ENCODE data around the gene TMEM263. TPM values are rescaled to one million over a fixed set of nuclear protein-coding genes. Genes with fewer than 3 reads are reported as not detected.

The TMEM263 gene
- polyA plus RNA-seq (2013), result 36.5 TPM

GRCh38 chr12:106955377-106956047 lies at the start of gene TMEM263:
Gene TMEM263, plus strand, starts transcription at chr12:106955907. Its CDS starts 11,210 bp downstream, at chr12:106967117.
- CTCF ChIA-PET, result interaction anchor here (0.8 to 1.2 kb wide), 2 partner anchors 9 to 36 kb away, joined by 3 read pairs; no protein-coding TSS in a partner anchor
- POLR2A ChIA-PET, result interaction anchor here (0.7 to 0.9 kb wide), 2 partner anchors 20 to 138 kb away, joined by 3 read pairs; partner anchors contain the start of gene CRY1
- peak; percentile 95 to 98 (median 97) for DNase-seq

GRCh38 chr12:106906715-106907114 lies 49.0 kb upstream of the TMEM263 start:
- peaks cover 0 to 3% (median 2%) of the 10 kb centered on the region in 4 experiments for H3K4me1 ChIP-seq (ENCODE audit: control extremely low read depth in 1 of 4, control insufficient read depth in 4 of 4, insufficient read depth in 4 of 4, low read length in 3 of 4)
- peaks cover 0 to 5% (median 2%) of the 10 kb centered on the region in 5 experiments for H3K9me3 ChIP-seq (ENCODE audit: control extremely low read depth in 1 of 5, control insufficient read depth in 4 of 5, insufficient read depth in 2 of 5, low read depth in 1 of 5, low read length in 4 of 5)
- POLR2A ChIA-PET, result no interaction called here
- H3K27me3 ChIP-seq (replicated peaks in 2 of 5; ENCODE audit: control insufficient read depth in 4 of 5, insufficient read depth in 5 of 5, low read length in 4 of 5), result peaks cover 19 to 94% (median 52%) of the 10 kb centered on the region in 5 experiments
- 60% methylated on average over 1 of the region's 2 CpGs for WGBS (ENCODE audit: insufficient coverage)
- H3K4me3 ChIP-seq (ENCODE audit: control insufficient read depth in 1 of 7, extremely low read depth in 1 of 7, insufficient read depth in 4 of 7, low read depth in 2 of 7, low read length in 6 of 7), result no peak overlapping the region
- CTCF ChIA-PET, result interaction anchor here (0.7 to 1.1 kb wide), 2 partner anchors 12 to 33 kb away, joined by 3 to 6 read pairs; no protein-coding TSS in a partner anchor
- H3K27ac ChIP-seq (ENCODE audit: insufficient read depth in 1 of 2, low read depth in 1 of 2, low read length in 2 of 2, poor library complexity in 1 of 2, severe bottlenecking in 2 of 2), result no peak overlapping the region
- no peak for DNase-seq
- no peaks in the 10 kb centered on the region for H3K36me3 ChIP-seq (ENCODE audit: control insufficient read depth in 4 of 4, insufficient read depth in 4 of 4, low read length in 3 of 4)

More at GRCh38 chr12:106955377-106956047, at the start of gene TMEM263:
- peak within 1 kb of the TSS; percentile 33 to 81 for H3K27ac ChIP-seq (ENCODE audit: insufficient read depth in 1 of 2, low read depth in 1 of 2, low read length in 2 of 2, poor library complexity in 1 of 2, severe bottlenecking in 2 of 2)
- WGBS (ENCODE audit: insufficient coverage), result 0% methylated on average over 68 of the region's 88 CpGs
- peaks cover 0 to 2% (median 0%) of the 10 kb centered on the region in 5 experiments for H3K9me3 ChIP-seq (ENCODE audit: control extremely low read depth in 1 of 5, control insufficient read depth in 4 of 5, insufficient read depth in 2 of 5, low read depth in 1 of 5, low read length in 4 of 5)
- peaks cover 0 to 2% (median 0%) of the 10 kb centered on the region in 5 experiments for H3K27me3 ChIP-seq (replicated peaks in 2 of 5; ENCODE audit: control insufficient read depth in 4 of 5, insufficient read depth in 5 of 5, low read length in 4 of 5)
- H3K4me3 ChIP-seq (ENCODE audit: control insufficient read depth in 1 of 7, extremely low read depth in 1 of 7, insufficient read depth in 4 of 7, low read depth in 2 of 7, low read length in 6 of 7), result peak within 1 kb of the TSS; percentile 72 to 98 (median 89)
- no peaks in the 10 kb centered on the region for H3K36me3 ChIP-seq (ENCODE audit: control insufficient read depth in 4 of 4, insufficient read depth in 4 of 4, low read length in 3 of 4)
- peaks cover 7 to 29% (median 21%) of the 10 kb centered on the region in 4 experiments for H3K4me1 ChIP-seq (ENCODE audit: control extremely low read depth in 1 of 4, control insufficient read depth in 4 of 4, insufficient read depth in 4 of 4, low read length in 3 of 4)

GRCh38 chr12:106907411-106907810 lies 48.3 kb upstream of the TMEM263 start:
- DNase-seq, result no peak
- H3K27me3 ChIP-seq (replicated peaks in 2 of 5; ENCODE audit: control insufficient read depth in 4 of 5, insufficient read depth in 5 of 5, low read length in 4 of 5), result peaks cover 19 to 94% (median 51%) of the 10 kb centered on the region in 5 experiments
- H3K4me3 ChIP-seq (ENCODE audit: control insufficient read depth in 1 of 7, extremely low read depth in 1 of 7, insufficient read depth in 4 of 7, low read depth in 2 of 7, low read length in 6 of 7), result no peak overlapping the region
- H3K4me1 ChIP-seq (ENCODE audit: control extremely low read depth in 1 of 4, control insufficient read depth in 4 of 4, insufficient read depth in 4 of 4, low read length in 3 of 4), result peaks cover 0 to 3% (median 2%) of the 10 kb centered on the region in 4 experiments
- POLR2A ChIA-PET, result no interaction called here
- CTCF ChIA-PET, result interaction anchor here (0.7 to 2.3 kb wide), 2 partner anchors 12 to 32 kb away, joined by 3 to 8 read pairs; no protein-coding TSS in a partner anchor
- 50% methylated on average over 2 of the region's 5 CpGs for WGBS (ENCODE audit: insufficient coverage)
- H3K27ac ChIP-seq (ENCODE audit: insufficient read depth in 1 of 2, low read depth in 1 of 2, low read length in 2 of 2, poor library complexity in 1 of 2, severe bottlenecking in 2 of 2), result no peak overlapping the region
- H3K9me3 ChIP-seq (ENCODE audit: control extremely low read depth in 1 of 5, control insufficient read depth in 4 of 5, insufficient read depth in 2 of 5, low read depth in 1 of 5, low read length in 4 of 5), result peaks cover 0 to 5% (median 2%) of the 10 kb centered on the region in 5 experiments
- no peaks in the 10 kb centered on the region for H3K36me3 ChIP-seq (ENCODE audit: control insufficient read depth in 4 of 4, insufficient read depth in 4 of 4, low read length in 3 of 4)

GRCh38 chr12:106907846-106908245 lies 47.9 kb upstream of the TMEM263 start:
- POLR2A ChIA-PET, result no interaction called here
- H3K27me3 ChIP-seq (replicated peaks in 2 of 5; ENCODE audit: control insufficient read depth in 4 of 5, insufficient read depth in 5 of 5, low read length in 4 of 5), result peaks cover 19 to 94% (median 51%) of the 10 kb centered on the region in 5 experiments
- CTCF ChIA-PET, result interaction anchor here (2.3 kb wide), 1 partner anchor 12 kb away, joined by 8 read pairs; no protein-coding TSS in a partner anchor

GRCh38 chr12:106908561-106908960 lies 47.1 kb upstream of the TMEM263 start:
- CTCF ChIA-PET, result interaction anchor here (2.3 kb wide), 1 partner anchor 11 kb away, joined by 8 read pairs; no protein-coding TSS in a partner anchor

More at GRCh38 chr12:106907846-106908245, 47.9 kb upstream of the TMEM263 start:
- H3K36me3 ChIP-seq (ENCODE audit: control insufficient read depth in 4 of 4, insufficient read depth in 4 of 4, low read length in 3 of 4), result no peaks in the 10 kb centered on the region
- H3K4me3 ChIP-seq (ENCODE audit: control insufficient read depth in 1 of 7, extremely low read depth in 1 of 7, insufficient read depth in 4 of 7, low read depth in 2 of 7, low read length in 6 of 7), result no peak overlapping the region
- no peak overlapping the region for H3K27ac ChIP-seq (ENCODE audit: insufficient read depth in 1 of 2, low read depth in 1 of 2, low read length in 2 of 2, poor library complexity in 1 of 2, severe bottlenecking in 2 of 2)
- DNase-seq, result no peak
- 72% methylated on average over 2 of the region's 4 CpGs for WGBS (ENCODE audit: insufficient coverage)
- peaks cover 0 to 5% (median 2%) of the 10 kb centered on the region in 5 experiments for H3K9me3 ChIP-seq (ENCODE audit: control extremely low read depth in 1 of 5, control insufficient read depth in 4 of 5, insufficient read depth in 2 of 5, low read depth in 1 of 5, low read length in 4 of 5)
- H3K4me1 ChIP-seq (ENCODE audit: control extremely low read depth in 1 of 4, control insufficient read depth in 4 of 4, insufficient read depth in 4 of 4, low read length in 3 of 4), result peaks cover 0 to 3% (median 2%) of the 10 kb centered on the region in 4 experiments

GRCh38 chr12:106910202-106910601 lies 45.5 kb upstream of the TMEM263 start:
- ChIA-PET CTCF (interaction anchor here (2.5 to 3.5 kb wide), 2 partner anchors 7 to 9 kb away, joined by 11 to 13 read pairs; no protein-coding TSS in a partner anchor), POLR2A (no interaction called here)
- Histone ChIP-seq H3K27ac (ENCODE audit: insufficient read depth in 1 of 2, low read depth in 1 of 2, low read length in 2 of 2, poor library complexity in 1 of 2, severe bottlenecking in 2 of 2) (no peak overlapping the region), H3K4me3 (ENCODE audit: control insufficient read depth in 1 of 7, extremely low read depth in 1 of 7, insufficient read depth in 4 of 7, low read depth in 2 of 7, low read length in 6 of 7) (no peak overlapping the region), H3K4me1 (ENCODE audit: control extremely low read depth in 1 of 4, control insufficient read depth in 4 of 4, insufficient read depth in 4 of 4, low read length in 3 of 4) (peaks cover 0 to 7% (median 3%) of the 10 kb centered on the region in 4 experiments), H3K9me3 (ENCODE audit: control extremely low read depth in 1 of 5, control insufficient read depth in 4 of 5, insufficient read depth in 2 of 5, low read depth in 1 of 5, low read length in 4 of 5) (peaks cover 0 to 5% (median 2%) of the 10 kb centered on the region in 5 experiments), H3K36me3 (ENCODE audit: control insufficient read depth in 4 of 4, insufficient read depth in 4 of 4, low read length in 3 of 4) (no peaks in the 10 kb centered on the region), H3K27me3 (replicated peaks in 2 of 5; ENCODE audit: control insufficient read depth in 4 of 5, insufficient read depth in 5 of 5, low read length in 4 of 5) (peaks cover 13 to 94% (median 56%) of the 10 kb centered on the region in 5 experiments)
- peak; percentile 85 to 95 (median 93) for DNase-seq
- no CpG with 5 or more reads among the region's 1 CpG for WGBS (ENCODE audit: insufficient coverage)

More at GRCh38 chr12:106908561-106908960, 47.1 kb upstream of the TMEM263 start:
- H3K27me3 ChIP-seq (replicated peaks in 2 of 5; ENCODE audit: control insufficient read depth in 4 of 5, insufficient read depth in 5 of 5, low read length in 4 of 5), result peaks cover 19 to 94% (median 52%) of the 10 kb centered on the region in 5 experiments
- DNase-seq, result no peak
- H3K9me3 ChIP-seq (ENCODE audit: control extremely low read depth in 1 of 5, control insufficient read depth in 4 of 5, insufficient read depth in 2 of 5, low read depth in 1 of 5, low read length in 4 of 5), result peaks cover 0 to 5% (median 2%) of the 10 kb centered on the region in 5 experiments
- no peaks in the 10 kb centered on the region for H3K36me3 ChIP-seq (ENCODE audit: control insufficient read depth in 4 of 4, insufficient read depth in 4 of 4, low read length in 3 of 4)
- H3K4me1 ChIP-seq (ENCODE audit: control extremely low read depth in 1 of 4, control insufficient read depth in 4 of 4, insufficient read depth in 4 of 4, low read length in 3 of 4), result peaks cover 0 to 3% (median 1%) of the 10 kb centered on the region in 4 experiments
- 71% methylated on average over 1 of the region's 3 CpGs for WGBS (ENCODE audit: insufficient coverage)
- POLR2A ChIA-PET, result no interaction called here
- no peak overlapping the region for H3K4me3 ChIP-seq (ENCODE audit: control insufficient read depth in 1 of 7, extremely low read depth in 1 of 7, insufficient read depth in 4 of 7, low read depth in 2 of 7, low read length in 6 of 7)
- no peak overlapping the region for H3K27ac ChIP-seq (ENCODE audit: insufficient read depth in 1 of 2, low read depth in 1 of 2, low read length in 2 of 2, poor library complexity in 1 of 2, severe bottlenecking in 2 of 2)
